Mesothelial cell of epicardium (in vitro differentiated cells): ENCODE measurements around the gene GPR63. TPM values are rescaled to one million over a fixed set of nuclear protein-coding genes. Genes with fewer than 3 reads are reported as not detected.

ENCODE experiments used
- DNase-seq, 2 experiments: peaks; one replicate each; pipeline ENCODE4 v3.0.0; 2021; ENCODE audit warnings: low spot score in 2 of 2; ENCODE audit not compliant: unreplicated experiment in 2 of 2
- H3K27ac Mint-ChIP-seq: 2 replicates; pipeline ENCODE4 v1.8.0; 2021; ENCODE audit warnings: mixed read lengths
- H3K27me3 Mint-ChIP-seq: 2 replicates; pipeline ENCODE4 v1.8.0; 2021; ENCODE audit warnings: low read depth, mixed read lengths
- H3K36me3 Mint-ChIP-seq: 2 replicates; pipeline ENCODE4 v1.8.0; 2021; ENCODE audit warnings: mixed read lengths
- H3K4me1 Mint-ChIP-seq: 2 replicates; pipeline ENCODE4 v1.8.0; 2021; ENCODE audit warnings: mixed read lengths
- H3K4me3 Mint-ChIP-seq: 2 replicates; pipeline ENCODE4 v1.8.0; 2021; ENCODE audit warnings: mild to moderate bottlenecking, moderate library complexity, mixed read lengths
- H3K9me3 Mint-ChIP-seq: 2 replicates; pipeline ENCODE4 v1.8.0; 2021; ENCODE audit warnings: mixed read lengths
- total RNA-seq: library from RNA; stranded (reverse); gene quantifications from 3 replicates; pipeline ENCODE4 v1.2.1, GENCODE V29; 2021
- TF ChIP-seq, protein P1 (sequence below): fragments of 200-600 bp; sonication (generic); IDR thresholded peaks from one replicate; pipeline ENCODE4 v1.5.0; 2021; ENCODE audit warnings: antibody characterized with exemption; ENCODE audit not compliant: unreplicated experiment

The GPR63 gene
- total RNA-seq, 1 donor from 2014 or later = 17.9 TPM

GRCh38 chr6:96761794-96762193 lies 75.5 kb downstream of the GPR63 start:
- TF ChIP-seq, protein P1, sequence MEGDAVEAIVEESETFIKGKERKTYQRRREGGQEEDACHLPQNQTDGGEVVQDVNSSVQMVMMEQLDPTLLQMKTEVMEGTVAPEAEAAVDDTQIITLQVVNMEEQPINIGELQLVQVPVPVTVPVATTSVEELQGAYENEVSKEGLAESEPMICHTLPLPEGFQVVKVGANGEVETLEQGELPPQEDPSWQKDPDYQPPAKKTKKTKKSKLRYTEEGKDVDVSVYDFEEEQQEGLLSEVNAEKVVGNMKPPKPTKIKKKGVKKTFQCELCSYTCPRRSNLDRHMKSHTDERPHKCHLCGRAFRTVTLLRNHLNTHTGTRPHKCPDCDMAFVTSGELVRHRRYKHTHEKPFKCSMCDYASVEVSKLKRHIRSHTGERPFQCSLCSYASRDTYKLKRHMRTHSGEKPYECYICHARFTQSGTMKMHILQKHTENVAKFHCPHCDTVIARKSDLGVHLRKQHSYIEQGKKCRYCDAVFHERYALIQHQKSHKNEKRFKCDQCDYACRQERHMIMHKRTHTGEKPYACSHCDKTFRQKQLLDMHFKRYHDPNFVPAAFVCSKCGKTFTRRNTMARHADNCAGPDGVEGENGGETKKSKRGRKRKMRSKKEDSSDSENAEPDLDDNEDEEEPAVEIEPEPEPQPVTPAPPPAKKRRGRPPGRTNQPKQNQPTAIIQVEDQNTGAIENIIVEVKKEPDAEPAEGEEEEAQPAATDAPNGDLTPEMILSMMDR = no peak
- Mint-ChIP-seq H3K36me3 (no peaks in the 10 kb centered on the region), H3K4me1 (peaks cover 6% of the 10 kb centered on the region), H3K27me3 (no peaks in the 10 kb centered on the region), H3K9me3 (no peaks in the 10 kb centered on the region), H3K27ac (no peak overlapping the region), H3K4me3 (no peak overlapping the region)
- DNase-seq = no peak

DNA sequence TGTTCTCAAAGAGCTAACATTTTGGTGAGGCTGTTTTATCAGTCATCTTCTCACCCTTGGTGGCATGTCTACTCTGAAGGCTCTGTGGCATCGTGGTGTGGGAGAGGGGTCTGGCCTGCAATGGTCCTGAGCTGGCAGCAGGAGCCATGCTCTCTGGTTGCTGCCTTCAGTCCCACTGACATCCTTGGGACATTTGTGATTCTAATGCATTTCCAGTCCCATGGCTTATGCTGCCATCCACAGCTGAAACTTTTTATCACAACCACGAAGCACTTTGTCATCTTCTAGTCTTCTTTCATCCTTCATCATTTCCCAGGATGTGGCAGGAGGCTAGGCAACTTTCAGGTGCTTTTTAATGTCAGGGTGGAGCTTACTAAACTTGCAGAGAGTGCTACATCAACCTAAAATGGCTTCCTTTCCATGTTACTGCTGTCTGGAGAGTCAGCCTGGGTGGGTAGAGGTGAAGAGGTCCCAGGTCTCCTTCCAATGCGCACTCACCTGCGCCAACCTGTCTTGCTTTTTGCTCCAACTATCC lies 77.1 kb downstream of the GPR63 start:
- Mint-ChIP-seq H3K4me1 (peaks cover 8% of the 10 kb centered on the region), H3K27ac (no peak overlapping the region), H3K9me3 (no peaks in the 10 kb centered on the region), H3K4me3 (no peak overlapping the region), H3K27me3 (no peaks in the 10 kb centered on the region), H3K36me3 (no peaks in the 10 kb centered on the region)
- DNase-seq = no peak
- TF ChIP-seq, protein P1 = no peak

DNA sequence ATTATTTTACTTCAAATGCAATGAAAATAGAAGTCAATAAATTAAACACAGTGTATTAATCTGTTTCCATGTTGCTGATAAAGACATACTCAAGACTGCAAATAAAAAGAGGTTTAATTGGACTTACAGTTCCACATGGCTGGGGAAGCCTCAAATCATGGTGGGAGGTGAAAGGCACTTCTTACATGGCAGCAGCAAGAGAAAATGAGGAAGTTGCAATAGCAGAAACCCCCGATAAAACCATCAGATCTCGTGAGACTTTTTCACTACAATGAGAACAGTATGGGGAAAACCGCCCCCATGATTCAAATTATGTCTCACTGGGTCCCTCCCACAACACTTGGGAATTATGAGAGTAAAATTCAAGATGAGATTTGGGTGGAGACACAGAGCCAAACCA lies 82.2 kb downstream of the GPR63 start:
- Mint-ChIP-seq H3K27ac (no peak overlapping the region), H3K4me1 (peaks cover 8% of the 10 kb centered on the region), H3K9me3 (no peaks in the 10 kb centered on the region), H3K4me3 (no peak overlapping the region), H3K36me3 (no peaks in the 10 kb centered on the region), H3K27me3 (peaks cover 4% of the 10 kb centered on the region)
- no peak for DNase-seq
- TF ChIP-seq, protein P1 = no peak

- Mint-ChIP-seq H3K27ac (no peak overlapping the region), H3K4me1 (peaks cover 1% of the 10 kb centered on the region), H3K9me3 (no peaks in the 10 kb centered on the region), H3K27me3 (peaks cover 4% of the 10 kb centered on the region), H3K4me3 (no peak overlapping the region), H3K36me3 (no peaks in the 10 kb centered on the region)
- TF ChIP-seq, protein P1 = no peak
- no peak for DNase-seq
Measured at GRCh38 chr6:96749891-96750290, 87.4 kb downstream of the GPR63 start.

Other genes with a start within 250 kb of the GPR63 start
- 40.6 to 44.0 TPM (median 42.2 TPM) in 3 replicates for gene NDUFAF4, start 60.4 kb upstream of the GPR63 start, total RNA-seq
- 7.3 to 8.4 TPM (median 8.1 TPM) in 3 replicates for gene KLHL32, start 87.3 kb upstream of the GPR63 start, total RNA-seq